HuH-7 (cell line): ENCODE data around the gene TENM4.
A peak's percentile ranks its signal among the peaks of the same experiment; 100 is the strongest.

Experiments used
- DNase-seq: peaks from one replicate; pipeline ENCODE4 v3.0.0; 2011; ENCODE audit warnings: low spot score

TENM4 gene

GRCh38 chr11:79291948-79292347 is 148.9 kb downstream of the TENM4 start:
- no peak for DNase-seq

- DNase-seq = no peak
Measured at GRCh38 chr11:79290761-79291160, 150.1 kb downstream of the TENM4 start.

GRCh38 chr11:79287952-79288351 is 152.9 kb downstream of the TENM4 start:
- DNase-seq = no peak

- no peak for DNase-seq
Measured at GRCh38 chr11:79285756-79286155, 155.1 kb downstream of the TENM4 start.

GRCh38 chr11:79276736-79277325 is 164.0 kb downstream of the TENM4 start:
- DNase-seq = no peak

- DNase-seq = no peak
Measured at GRCh38 chr11:79274636-79275331, 166.0 kb downstream of the TENM4 start.

GRCh38 chr11:79273781-79274180 is 167.0 kb downstream of the TENM4 start:
- no peak for DNase-seq

- no peak for DNase-seq
Measured at GRCh38 chr11:79269611-79270307, 171.1 kb downstream of the TENM4 start.

- no peak for DNase-seq
Measured at GRCh38 chr11:79266396-79266795, 174.4 kb downstream of the TENM4 start.

GRCh38 chr11:79265756-79266322 is 175.0 kb downstream of the TENM4 start:
- no peak for DNase-seq

- no peak for DNase-seq
Measured at GRCh38 chr11:79264284-79264683, 176.5 kb downstream of the TENM4 start.

GRCh38 chr11:79263001-79263400 is 177.8 kb downstream of the TENM4 start:
- DNase-seq = no peak

- no peak for DNase-seq
Measured at GRCh38 chr11:79262221-79262620, 178.6 kb downstream of the TENM4 start.

GRCh38 chr11:79261684-79262083 is 179.1 kb downstream of the TENM4 start:
- no peak for DNase-seq

- peak; percentile 6 for DNase-seq
Measured at GRCh38 chr11:79259800-79260199, 181.0 kb downstream of the TENM4 start.

- no peak for DNase-seq
Measured at GRCh38 chr11:79258576-79258975, 182.3 kb downstream of the TENM4 start.

GRCh38 chr11:79255965-79256364 is 184.9 kb downstream of the TENM4 start:
- no peak for DNase-seq

- DNase-seq = no peak
Measured at GRCh38 chr11:79253280-79253679, 187.6 kb downstream of the TENM4 start.

GRCh38 chr11:79249295-79249993 is 191.4 kb downstream of the TENM4 start:
- no peak for DNase-seq

GRCh38 chr11:79244798-79245197 is 196.0 kb downstream of the TENM4 start:
- DNase-seq = no peak

GRCh38 chr11:79244241-79244772 is 196.5 kb downstream of the TENM4 start:
- no peak for DNase-seq
